Vein endothelial cell (primary cell): ENCODE measurements around the gene OR6P1. TPM values are rescaled to one million over a fixed set of nuclear protein-coding genes. Genes with fewer than 3 reads are reported as not detected.

Source experiments
- total RNA-seq: library from RNA; depleted of rRNA; stranded (reverse); fragments of >200 nt; gene quantifications from 2 replicates; pipeline ENCODE4 v1.2.3, GENCODE V29; 2012

Gene OR6P1
- not detected in 2 replicates for total RNA-seq

GRCh38 chr1:158570480-158570879 is at the start of gene OR6P1:
Gene OR6P1, minus strand, starts transcription at chr1:158570580. Its CDS starts 6,976 bp downstream, at chr1:158563604.

GRCh38 chr1:158604968-158605367 is 34.6 kb upstream of the OR6P1 start, which contains the start of gene OR10Z1:
Gene OR10Z1, plus strand, starts transcription at chr1:158605268. Its CDS starts 1,171 bp downstream, at chr1:158606439.

GRCh38 chr1:158579733-158580132 is 9.4 kb upstream of the OR6P1 start, which contains the start of gene OR10X1:
Gene OR10X1, minus strand, starts transcription at chr1:158579899. Its CDS starts 0 bp downstream, at chr1:158579899.

GRCh38 chr1:158554352-158554751 is 16.0 kb downstream of the OR6P1 start, which contains the start of gene OR6Y1:
Gene OR6Y1, minus strand, starts transcription at chr1:158554405. Its CDS starts 6,300 bp downstream, at chr1:158548105.

Other genes with a start within 250 kb of the OR6P1 start
- not detected in 2 replicates for gene CD1B, start 239.0 kb downstream of the OR6P1 start, total RNA-seq
- gene CD1E, start 216.7 kb downstream of the OR6P1 start, total RNA-seq, result not detected in 2 replicates
- not detected in 2 replicates for gene OR10T2, start 171.1 kb downstream of the OR6P1 start, total RNA-seq
- gene OR10K2, start 144.3 kb downstream of the OR6P1 start, total RNA-seq, result not detected in 2 replicates
- gene OR10K1, start 108.7 kb downstream of the OR6P1 start, total RNA-seq, result not detected in 2 replicates
- gene OR10R2, start 98.4 kb downstream of the OR6P1 start, total RNA-seq, result not detected in 2 replicates
- not detected in 2 replicates for gene OR6Y1, start 16.2 kb downstream of the OR6P1 start, total RNA-seq
- not detected in 2 replicates for gene OR10X1, start 9.3 kb upstream of the OR6P1 start, total RNA-seq
- gene OR10Z1, start 34.7 kb upstream of the OR6P1 start, total RNA-seq, result not detected in 2 replicates
- gene SPTA1, start 116.1 kb upstream of the OR6P1 start, total RNA-seq, result 5.9 and 14.6 TPM in 2 replicates
- gene OR6K2, start 130.1 kb upstream of the OR6P1 start, total RNA-seq, result not detected in 2 replicates
- gene OR6K3, start 150.1 kb upstream of the OR6P1 start, total RNA-seq, result 0.19 TPM in 1 of 2 replicates, not detected in the other
- not detected in 2 replicates for gene OR6K6, start 184.1 kb upstream of the OR6P1 start, total RNA-seq
- not detected in 2 replicates for gene OR6N1, start 201.6 kb upstream of the OR6P1 start, total RNA-seq
- gene OR6N2, start 210.6 kb upstream of the OR6P1 start, total RNA-seq, result not detected in 2 replicates